Measurements from ENCODE around the gene CARD8. TPM values are rescaled to one million over a fixed set of nuclear protein-coding genes. Genes with fewer than 3 reads are reported as not detected.
"Not testable (repeated sequence)": the region's sequence is repeated elsewhere in the genome, so short reads cannot be mapped to it uniquely, and the experiment has no call there.

The CARD8 gene
- total and polyA plus RNA-seq, 2 of the 8 experiments (the other 6 are each of a cell fraction or from before 2014, with no cell fraction given), result 8.9 to 24.4 TPM

DNA sequence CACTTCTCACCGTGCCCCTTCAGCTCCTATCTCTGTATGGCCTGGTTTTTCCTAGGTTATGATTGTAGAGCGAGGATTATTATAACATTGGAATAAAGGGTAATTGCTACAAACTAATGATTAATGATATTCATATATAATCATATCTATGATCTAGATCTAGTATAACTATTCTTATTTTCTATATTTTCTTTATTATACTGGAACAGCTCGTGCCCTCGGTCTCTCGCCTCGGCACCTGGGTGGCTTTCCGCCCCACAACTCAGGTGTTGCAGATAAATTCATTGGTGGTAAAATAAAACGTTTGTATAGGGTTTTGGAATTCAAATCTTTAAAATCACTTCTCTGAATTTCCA lies 4.6 kb upstream of the CARD8 start:
- H2BK20ac ChIP-seq (ENCODE audit: low read length); H2AFZ ChIP-seq (ENCODE audit: low read length); H3K79me2 ChIP-seq (ENCODE audit: control insufficient read depth in 1 of 2, insufficient read depth in 2 of 2, low read length in 2 of 2); H4K20me1 ChIP-seq (replicated peaks in 1 of 2; ENCODE audit: control insufficient read depth in 1 of 2, insufficient read depth in 2 of 2, low read length in 2 of 2); H3K27ac ChIP-seq (ENCODE audit: low read depth, low read length); FAIRE-seq; H3K9me3 ChIP-seq (ENCODE audit: insufficient read depth in 2 of 2, low read depth in 1 of 2, low read length in 1 of 2); H2BK120ac ChIP-seq (replicated peaks; ENCODE audit: low read depth, low read length); H3K9ac ChIP-seq (replicated peaks in 1 of 4; ENCODE audit: extremely low read depth in 1 of 4, low read depth in 3 of 4, low read length in 3 of 4); H3K23me2 ChIP-seq (ENCODE audit: low read depth, low read length); DNase-seq (ENCODE audit: low read depth in 1 of 2, low spot score in 2 of 2); H3K27me3 ChIP-seq (replicated peaks in 1 of 4; ENCODE audit: control insufficient read depth in 3 of 4, extremely low read depth in 1 of 4, insufficient read depth in 3 of 4, low read length in 3 of 4); H3K4me1 ChIP-seq (replicated peaks in 1 of 4; ENCODE audit: control insufficient read depth in 3 of 4, insufficient read depth in 4 of 4, low read length in 3 of 4); H3K4me3 ChIP-seq (ENCODE audit: extremely low read depth in 1 of 4, insufficient read depth in 2 of 4, low read depth in 3 of 4, low read length in 4 of 4); H2BK12ac ChIP-seq (ENCODE audit: low read depth, low read length); H3K14ac ChIP-seq (ENCODE audit: insufficient read length); H2BK15ac ChIP-seq (ENCODE audit: low read length); H4K91ac ChIP-seq (replicated peaks; ENCODE audit: insufficient read length, low read length); H4K8ac ChIP-seq (ENCODE audit: extremely low read depth, insufficient read depth, low read length); H3K18ac ChIP-seq (ENCODE audit: extremely low read depth, low read length); H2AK5ac ChIP-seq (ENCODE audit: low read depth, low read length); H2BK5ac ChIP-seq (ENCODE audit: low read depth, low read length); H3K56ac ChIP-seq (replicated peaks; ENCODE audit: insufficient read length, low read depth, low read length); H3K79me1 ChIP-seq (ENCODE audit: low read depth, low read length); H3K4me2 ChIP-seq (ENCODE audit: insufficient read depth in 1 of 2, low read depth in 2 of 2, low read length in 2 of 2); H3K36me3 ChIP-seq (ENCODE audit: control insufficient read depth in 2 of 4, insufficient read depth in 4 of 4, low read length in 3 of 4); H4K5ac ChIP-seq (ENCODE audit: insufficient read length, low read depth, low read length); H3K23ac ChIP-seq (ENCODE audit: insufficient read length); H3K4ac ChIP-seq (replicated peaks; ENCODE audit: insufficient read length, low read depth, low read length): not testable (repeated sequence)
- WGBS, 2 experiments (ENCODE audit: extremely low coverage in 1 of 2, insufficient coverage in 1 of 2, insufficient read length in 1 of 2, insufficient replicate concordance in 2 of 2, low coverage in 1 of 2, low lambda C conversion rate in 2 of 2, missing lambda C conversion rate in 1 of 2), result 61% methylated on average over 8 of the region's 8 CpGs; no CpG with 5 or more reads in 1 of the 2 experiments
- POLR2A ChIA-PET (ENCODE audit: partially characterized antibody), result interaction anchor here (1.2 to 1.3 kb wide), 2 partner anchors 30 to 69 kb away, joined by 3 read pairs; no protein-coding TSS in a partner anchor
- CTCF ChIA-PET (ENCODE audit: partially characterized antibody), result interaction anchor here (0.8 to 6.4 kb wide), 20 partner anchors 9 to 297 kb away, joined by 3 to 52 read pairs (median 5); partner anchors contain the start of gene PLA2G4C

DNA sequence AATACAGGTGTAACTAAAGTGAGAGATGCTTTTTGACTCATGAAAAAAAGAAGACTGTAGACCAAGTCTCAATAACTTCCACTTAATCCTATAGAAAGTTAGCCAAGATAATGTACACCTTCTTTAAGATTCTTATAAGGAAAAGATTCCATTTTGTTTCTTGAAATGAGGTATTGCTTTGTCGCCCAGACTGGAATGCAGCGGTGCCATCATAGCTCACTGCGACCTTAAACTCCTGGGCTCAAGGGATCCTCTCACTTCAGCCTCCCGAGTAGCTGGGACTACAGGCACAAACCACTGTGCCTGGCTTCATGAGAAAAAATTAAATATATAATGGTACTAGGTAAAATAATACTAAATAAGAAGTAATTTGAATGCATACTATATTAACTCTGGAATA lies 3.3 kb upstream of the CARD8 start:
- H2AFZ ChIP-seq (ENCODE audit: low read length); H3K36me3 ChIP-seq (ENCODE audit: control insufficient read depth in 2 of 4, insufficient read depth in 4 of 4, low read length in 3 of 4); H3K9me3 ChIP-seq (ENCODE audit: insufficient read depth in 2 of 2, low read depth in 1 of 2, low read length in 1 of 2); H2BK20ac ChIP-seq (ENCODE audit: low read length); H3K56ac ChIP-seq (replicated peaks; ENCODE audit: insufficient read length, low read depth, low read length); H3K14ac ChIP-seq (ENCODE audit: insufficient read length); H3K4me2 ChIP-seq (ENCODE audit: insufficient read depth in 1 of 2, low read depth in 2 of 2, low read length in 2 of 2); H3K79me1 ChIP-seq (ENCODE audit: low read depth, low read length); H3K4me3 ChIP-seq (ENCODE audit: extremely low read depth in 1 of 4, insufficient read depth in 2 of 4, low read depth in 3 of 4, low read length in 4 of 4); H3K4ac ChIP-seq (replicated peaks; ENCODE audit: insufficient read length, low read depth, low read length); H4K91ac ChIP-seq (replicated peaks; ENCODE audit: insufficient read length, low read length); H4K20me1 ChIP-seq (replicated peaks in 1 of 2; ENCODE audit: control insufficient read depth in 1 of 2, insufficient read depth in 2 of 2, low read length in 2 of 2); H3K18ac ChIP-seq (ENCODE audit: extremely low read depth, low read length); DNase-seq (ENCODE audit: low read depth in 1 of 2, low spot score in 2 of 2); H2BK12ac ChIP-seq (ENCODE audit: low read depth, low read length); H3K23me2 ChIP-seq (ENCODE audit: low read depth, low read length); H3K9ac ChIP-seq (replicated peaks in 1 of 4; ENCODE audit: extremely low read depth in 1 of 4, low read depth in 3 of 4, low read length in 3 of 4); H3K27ac ChIP-seq (ENCODE audit: low read depth, low read length); FAIRE-seq; H4K8ac ChIP-seq (ENCODE audit: extremely low read depth, insufficient read depth, low read length); H2AK5ac ChIP-seq (ENCODE audit: low read depth, low read length); H4K5ac ChIP-seq (ENCODE audit: insufficient read length, low read depth, low read length); H3K79me2 ChIP-seq (ENCODE audit: control insufficient read depth in 1 of 2, insufficient read depth in 2 of 2, low read length in 2 of 2); H3K23ac ChIP-seq (ENCODE audit: insufficient read length); H2BK120ac ChIP-seq (replicated peaks; ENCODE audit: low read depth, low read length); H2BK5ac ChIP-seq (ENCODE audit: low read depth, low read length); H2BK15ac ChIP-seq (ENCODE audit: low read length); H3K27me3 ChIP-seq (replicated peaks in 1 of 4; ENCODE audit: control insufficient read depth in 3 of 4, extremely low read depth in 1 of 4, insufficient read depth in 3 of 4, low read length in 3 of 4); H3K4me1 ChIP-seq (replicated peaks in 1 of 4; ENCODE audit: control insufficient read depth in 3 of 4, insufficient read depth in 4 of 4, low read length in 3 of 4): not testable (repeated sequence)
- CTCF ChIA-PET (ENCODE audit: partially characterized antibody), result interaction anchor here (0.7 to 6.4 kb wide), 8 partner anchors 12 to 295 kb away, joined by 3 to 52 read pairs (median 4); no protein-coding TSS in a partner anchor
- WGBS, 2 experiments (ENCODE audit: extremely low coverage in 1 of 2, insufficient coverage in 1 of 2, insufficient read length in 1 of 2, insufficient replicate concordance in 2 of 2, low coverage in 1 of 2, low lambda C conversion rate in 2 of 2, missing lambda C conversion rate in 1 of 2), result 85% methylated on average over 4 of the region's 4 CpGs; no CpG with 5 or more reads in 1 of the 2 experiments
- POLR2A ChIA-PET (ENCODE audit: partially characterized antibody), result interaction anchor here (1.3 kb wide), 1 partner anchor 55 kb away, joined by 3 read pairs; no protein-coding TSS in a partner anchor

Data from H1 (cell line).